ENCODE results near the gene SLC6A7.
"Not testable (repeated sequence)": the region's sequence is repeated elsewhere in the genome, so short reads cannot be mapped to it uniquely, and the experiment has no call there.

The SLC6A7 gene

GRCh38 chr5:150244209-150244608 lies 54.3 kb downstream of the SLC6A7 start:
- H3K27ac Mint-ChIP-seq: peak overlapping the region in 1 of 2 donors; percentile 36
- H3K4me3 Mint-ChIP-seq: no peak overlapping the region
- H3K4me1 Mint-ChIP-seq: no peaks in the 10 kb centered on the region
- ATAC-seq (no peak), DNase-seq (no peak)
- H3K9me3 Mint-ChIP-seq: no peaks in the 10 kb centered on the region
- no peaks in the 10 kb centered on the region for H3K27me3 Mint-ChIP-seq

GRCh38 chr5:150245111-150245789 lies 55.4 kb downstream of the SLC6A7 start:
- Mint-ChIP-seq H3K4me1 (no peaks in the 10 kb centered on the region), H3K9me3 (no peaks in the 10 kb centered on the region), H3K27ac (no peak overlapping the region), H3K4me3 (no peak overlapping the region), H3K27me3 (no peaks in the 10 kb centered on the region)
- DNase-seq (no peak), ATAC-seq (peak; percentile 10)

GRCh38 chr5:150245808-150246207 lies 55.9 kb downstream of the SLC6A7 start:
- H3K9me3 Mint-ChIP-seq: no peaks in the 10 kb centered on the region
- no peaks in the 10 kb centered on the region for H3K27me3 Mint-ChIP-seq
- no peaks in the 10 kb centered on the region for H3K4me1 Mint-ChIP-seq
- no peak overlapping the region for H3K4me3 Mint-ChIP-seq
- H3K27ac Mint-ChIP-seq: no peak overlapping the region
- ATAC-seq (no peak), DNase-seq (no peak)

- Mint-ChIP-seq H3K27me3 (no peaks in the 10 kb centered on the region), H3K4me1 (no peaks in the 10 kb centered on the region), H3K27ac (no peak overlapping the region), H3K4me3 (no peak overlapping the region), H3K9me3 (no peaks in the 10 kb centered on the region)
- ATAC-seq: no peak
- no peak for DNase-seq
These were observed 56.6 kb downstream of the SLC6A7 start for GRCh38 chr5:150246429-150246828.

GRCh38 chr5:150246835-150247234 lies 57.0 kb downstream of the SLC6A7 start:
- ATAC-seq (no peak), DNase-seq (no peak)
- Mint-ChIP-seq H3K4me3 (no peak overlapping the region), H3K27ac (no peak overlapping the region), H3K9me3 (no peaks in the 10 kb centered on the region), H3K27me3 (no peaks in the 10 kb centered on the region), H3K4me1 (no peaks in the 10 kb centered on the region)

GRCh38 chr5:150247726-150248125 lies 57.9 kb downstream of the SLC6A7 start:
- ATAC-seq (no peak), DNase-seq (no peak)
- Mint-ChIP-seq H3K4me3 (no peak overlapping the region), H3K9me3 (no peaks in the 10 kb centered on the region), H3K27ac (peak overlapping the region in 1 of 2 donors; percentile 36), H3K27me3 (no peaks in the 10 kb centered on the region), H3K4me1 (no peaks in the 10 kb centered on the region)

- H3K4me3 Mint-ChIP-seq, H3K27ac Mint-ChIP-seq, H3K4me1 Mint-ChIP-seq, DNase-seq, H3K27me3 Mint-ChIP-seq, ATAC-seq, H3K9me3 Mint-ChIP-seq: not testable (repeated sequence)
These were observed 58.6 kb downstream of the SLC6A7 start for GRCh38 chr5:150248493-150248892.

GRCh38 chr5:150248946-150249345 lies 59.1 kb downstream of the SLC6A7 start:
- ATAC-seq (no peak), DNase-seq (no peak)
- no peaks in the 10 kb centered on the region for H3K27me3 Mint-ChIP-seq
- no peak overlapping the region for H3K27ac Mint-ChIP-seq
- no peak overlapping the region for H3K4me3 Mint-ChIP-seq
- H3K9me3 Mint-ChIP-seq: no peaks in the 10 kb centered on the region
- H3K4me1 Mint-ChIP-seq: no peaks in the 10 kb centered on the region

- DNase-seq (no peak), ATAC-seq (no peak)
- H3K4me1 Mint-ChIP-seq: no peaks in the 10 kb centered on the region
- no peak overlapping the region for H3K27ac Mint-ChIP-seq
- H3K9me3 Mint-ChIP-seq: no peaks in the 10 kb centered on the region
- H3K27me3 Mint-ChIP-seq: no peaks in the 10 kb centered on the region
- H3K4me3 Mint-ChIP-seq: no peak overlapping the region
These were observed 59.9 kb downstream of the SLC6A7 start for GRCh38 chr5:150249744-150250143.

GRCh38 chr5:150251504-150251903 lies 61.6 kb downstream of the SLC6A7 start:
- DNase-seq (no peak), ATAC-seq (no peak)
- Mint-ChIP-seq H3K27ac (no peak overlapping the region), H3K4me3 (no peak overlapping the region), H3K4me1 (no peaks in the 10 kb centered on the region), H3K9me3 (no peaks in the 10 kb centered on the region), H3K27me3 (no peaks in the 10 kb centered on the region)

- Mint-ChIP-seq H3K4me1 (no peaks in the 10 kb centered on the region), H3K9me3 (no peaks in the 10 kb centered on the region), H3K4me3 (no peak overlapping the region), H3K27me3 (no peaks in the 10 kb centered on the region), H3K27ac (no peak overlapping the region)
- ATAC-seq (no peak), DNase-seq (no peak)
These were observed 62.6 kb downstream of the SLC6A7 start for GRCh38 chr5:150252489-150252888.

GRCh38 chr5:150253416-150254208 lies 63.8 kb downstream of the SLC6A7 start:
- H3K9me3 Mint-ChIP-seq: no peaks in the 10 kb centered on the region
- H3K27ac Mint-ChIP-seq: no peak overlapping the region
- H3K4me1 Mint-ChIP-seq: no peaks in the 10 kb centered on the region
- no peak for DNase-seq
- H3K27me3 Mint-ChIP-seq: no peaks in the 10 kb centered on the region
- no peak overlapping the region for H3K4me3 Mint-ChIP-seq
- ATAC-seq: no peak

- Mint-ChIP-seq H3K4me3 (no peak overlapping the region), H3K4me1 (no peaks in the 10 kb centered on the region), H3K27me3 (no peaks in the 10 kb centered on the region), H3K9me3 (no peaks in the 10 kb centered on the region), H3K27ac (no peak overlapping the region)
- DNase-seq: no peak
- ATAC-seq: no peak
These were observed 64.5 kb downstream of the SLC6A7 start for GRCh38 chr5:150254363-150254762.

- DNase-seq: no peak
- Mint-ChIP-seq H3K4me1 (no peaks in the 10 kb centered on the region), H3K27me3 (no peaks in the 10 kb centered on the region), H3K9me3 (no peaks in the 10 kb centered on the region), H3K27ac (no peak overlapping the region), H3K4me3 (no peak overlapping the region)
- ATAC-seq: no peak
These were observed 64.9 kb downstream of the SLC6A7 start for GRCh38 chr5:150254774-150255173.

GRCh38 chr5:150255659-150256409 lies 66.0 kb downstream of the SLC6A7 start:
- H3K27me3 Mint-ChIP-seq: no peaks in the 10 kb centered on the region
- no peak for DNase-seq
- peak overlapping the region in 1 of 2 donors; percentile 9 for H3K27ac Mint-ChIP-seq

More at GRCh38 chr5:150255659-150256409, 66.0 kb downstream of the SLC6A7 start:
- ATAC-seq: no peak
- Mint-ChIP-seq H3K9me3 (no peaks in the 10 kb centered on the region), H3K4me1 (no peaks in the 10 kb centered on the region), H3K4me3 (no peak overlapping the region)

All from stimulated activated naive CD8-positive, alpha-beta T cell treated with anti-CD3 and anti-CD28 coated beads, Interleukin-15, amount 100 ng/mL, for 72 hours (primary cell).